Measurements from ENCODE around the gene PAFAH1B2. TPM values are rescaled to one million over a fixed set of nuclear protein-coding genes. Genes with fewer than 3 reads are reported as not detected.

The PAFAH1B2 gene
- total and polyA plus RNA-seq, 2 experiments from 2014 or later: 87.5 to 148 TPM

GRCh38 chr11:117117681-117118080 is 26.4 kb upstream of the PAFAH1B2 start:
- H2AFZ ChIP-seq: no peak overlapping the region
- H3K27ac ChIP-seq (ENCODE audit: low read depth): no peak overlapping the region
- H4K20me1 ChIP-seq (replicated peaks; ENCODE audit: insufficient read depth): no peaks in the 10 kb centered on the region
- Mint-ChIP-seq H3K4me1 (no peaks in the 10 kb centered on the region), H3K27me3 (ENCODE audit: insufficient read depth, low read depth, poor library complexity) (peaks cover 2% of the 10 kb centered on the region), H3K4me3 (no peak overlapping the region), H3K27ac (no peak overlapping the region), H3K36me3 (ENCODE audit: low read depth) (no peaks in the 10 kb centered on the region), H3K9me3 (no peaks in the 10 kb centered on the region)
- H3K36me3 ChIP-seq (ENCODE audit: insufficient read depth): no peaks in the 10 kb centered on the region
- no peaks in the 10 kb centered on the region for H3K27me3 ChIP-seq (ENCODE audit: insufficient read depth)
- H3K4me3 ChIP-seq: no peak overlapping the region
- TF ChIP-seq POLR2AphosphoS5 (IDR thresholded peaks at IDR 0.05; ENCODE audit: low read depth) (no peak), STAT1 (IDR thresholded peaks at IDR 0.05; ENCODE audit: unreplicated experiment) (no peak), JUNB (IDR thresholded peaks at IDR 0.05; ENCODE audit: unreplicated experiment) (no peak), CREB1 (CRISPR knock-in tag; IDR thresholded peaks at IDR 0.05; ENCODE audit: low read depth) (no peak), EZH2 (IDR thresholded peaks at IDR 0.05; ENCODE audit: low read depth, unreplicated experiment) (no peak), EZH2phosphoT487 (IDR thresholded peaks at IDR 0.05; ENCODE audit: unreplicated experiment) (no peak), ZNF114 (CRISPR knock-in tag; IDR thresholded peaks at IDR 0.05) (no peak), NANOG (IDR thresholded peaks at IDR 0.05; ENCODE audit: borderline replicate concordance) (no peak), ZNF462 (CRISPR knock-in tag; IDR thresholded peaks at IDR 0.05) (no peak), CTCF (conservative IDR thresholded peaks at IDR 0.05; ENCODE audit: low read depth in 2 of 2) (no peak), ZNF331 (CRISPR knock-in tag; IDR thresholded peaks at IDR 0.05; ENCODE audit: low read depth) (no peak)
- TF ChIP-seq, protein P1, sequence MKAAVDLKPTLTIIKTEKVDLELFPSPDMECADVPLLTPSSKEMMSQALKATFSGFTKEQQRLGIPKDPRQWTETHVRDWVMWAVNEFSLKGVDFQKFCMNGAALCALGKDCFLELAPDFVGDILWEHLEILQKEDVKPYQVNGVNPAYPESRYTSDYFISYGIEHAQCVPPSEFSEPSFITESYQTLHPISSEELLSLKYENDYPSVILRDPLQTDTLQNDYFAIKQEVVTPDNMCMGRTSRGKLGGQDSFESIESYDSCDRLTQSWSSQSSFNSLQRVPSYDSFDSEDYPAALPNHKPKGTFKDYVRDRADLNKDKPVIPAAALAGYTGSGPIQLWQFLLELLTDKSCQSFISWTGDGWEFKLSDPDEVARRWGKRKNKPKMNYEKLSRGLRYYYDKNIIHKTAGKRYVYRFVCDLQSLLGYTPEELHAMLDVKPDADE (IDR thresholded peaks at IDR 0.05): no peak
- TF ChIP-seq, protein P2, sequence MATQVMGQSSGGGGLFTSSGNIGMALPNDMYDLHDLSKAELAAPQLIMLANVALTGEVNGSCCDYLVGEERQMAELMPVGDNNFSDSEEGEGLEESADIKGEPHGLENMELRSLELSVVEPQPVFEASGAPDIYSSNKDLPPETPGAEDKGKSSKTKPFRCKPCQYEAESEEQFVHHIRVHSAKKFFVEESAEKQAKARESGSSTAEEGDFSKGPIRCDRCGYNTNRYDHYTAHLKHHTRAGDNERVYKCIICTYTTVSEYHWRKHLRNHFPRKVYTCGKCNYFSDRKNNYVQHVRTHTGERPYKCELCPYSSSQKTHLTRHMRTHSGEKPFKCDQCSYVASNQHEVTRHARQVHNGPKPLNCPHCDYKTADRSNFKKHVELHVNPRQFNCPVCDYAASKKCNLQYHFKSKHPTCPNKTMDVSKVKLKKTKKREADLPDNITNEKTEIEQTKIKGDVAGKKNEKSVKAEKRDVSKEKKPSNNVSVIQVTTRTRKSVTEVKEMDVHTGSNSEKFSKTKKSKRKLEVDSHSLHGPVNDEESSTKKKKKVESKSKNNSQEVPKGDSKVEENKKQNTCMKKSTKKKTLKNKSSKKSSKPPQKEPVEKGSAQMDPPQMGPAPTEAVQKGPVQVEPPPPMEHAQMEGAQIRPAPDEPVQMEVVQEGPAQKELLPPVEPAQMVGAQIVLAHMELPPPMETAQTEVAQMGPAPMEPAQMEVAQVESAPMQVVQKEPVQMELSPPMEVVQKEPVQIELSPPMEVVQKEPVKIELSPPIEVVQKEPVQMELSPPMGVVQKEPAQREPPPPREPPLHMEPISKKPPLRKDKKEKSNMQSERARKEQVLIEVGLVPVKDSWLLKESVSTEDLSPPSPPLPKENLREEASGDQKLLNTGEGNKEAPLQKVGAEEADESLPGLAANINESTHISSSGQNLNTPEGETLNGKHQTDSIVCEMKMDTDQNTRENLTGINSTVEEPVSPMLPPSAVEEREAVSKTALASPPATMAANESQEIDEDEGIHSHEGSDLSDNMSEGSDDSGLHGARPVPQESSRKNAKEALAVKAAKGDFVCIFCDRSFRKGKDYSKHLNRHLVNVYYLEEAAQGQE (IDR thresholded peaks at IDR 0.05; ENCODE audit: unreplicated experiment): no peak
- H3K4me1 ChIP-seq (ENCODE audit: insufficient read depth): no peaks in the 10 kb centered on the region
- H3F3A ChIP-seq (replicated peaks; ENCODE audit: low read depth): no peaks in the 10 kb centered on the region
- no peaks in the 10 kb centered on the region for H3K9me2 ChIP-seq (ENCODE audit: insufficient read depth)
- H3K79me2 ChIP-seq (replicated peaks; ENCODE audit: insufficient read depth): no peaks in the 10 kb centered on the region
- no peak overlapping the region for H3K4me2 ChIP-seq
- ATAC-seq (no peak), DNase-seq (ENCODE audit: low spot score) (no peak)

All from GM23338 (cell line).